Measurements from ENCODE around the gene HHAT. TPM values are rescaled to one million over a fixed set of nuclear protein-coding genes. Genes with fewer than 3 reads are reported as not detected.

HHAT gene
- polyA plus RNA-seq, 1 donor = 15.2 TPM

DNA sequence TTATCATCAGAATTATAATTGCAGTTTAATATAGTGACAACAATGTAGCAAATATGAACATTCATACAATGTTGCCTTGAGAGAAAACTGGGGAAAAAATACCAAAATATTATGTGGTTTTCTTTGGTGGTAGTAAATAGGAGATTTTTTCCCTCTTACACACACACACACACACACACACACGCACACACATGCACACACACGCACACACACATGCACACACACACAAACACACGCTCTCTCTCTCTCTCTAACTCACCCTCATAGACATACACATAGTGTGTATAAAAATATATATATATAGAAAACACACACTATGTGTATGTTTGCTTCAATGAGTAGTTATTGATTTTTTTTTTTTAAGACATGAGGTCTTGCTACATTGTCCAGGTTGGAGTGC is 211.6 kb downstream of the HHAT start:
- no peak for DNase-seq

- no peak for DNase-seq
These were observed 213.1 kb downstream of the HHAT start for GRCh38 chr1:210541680-210542358.

GRCh38 chr1:210551899-210552298 is 223.2 kb downstream of the HHAT start:
- no peak for DNase-seq

DNA sequence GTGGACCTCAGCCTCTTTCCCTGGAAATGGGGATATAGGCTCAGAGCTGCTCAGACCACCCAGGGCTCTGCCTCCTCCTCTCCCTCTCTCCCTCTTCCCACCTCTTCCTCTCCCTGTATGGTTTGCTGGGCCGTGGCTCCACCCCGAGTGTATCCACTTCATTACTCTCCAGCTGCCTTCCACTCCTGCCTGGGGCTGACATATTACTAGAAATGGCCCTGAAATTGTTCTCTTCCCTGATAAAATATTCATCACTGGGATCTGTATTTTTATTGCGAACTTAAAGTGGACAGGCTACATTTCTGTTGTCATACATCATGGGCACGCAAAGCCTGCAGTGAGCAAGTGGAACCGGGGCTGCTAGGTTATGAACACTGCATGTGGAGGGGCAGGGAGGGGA is 225.0 kb downstream of the HHAT start:
- no peak for DNase-seq

- DNase-seq = no peak
These were observed 225.7 kb downstream of the HHAT start for GRCh38 chr1:210554382-210554781.

DNA sequence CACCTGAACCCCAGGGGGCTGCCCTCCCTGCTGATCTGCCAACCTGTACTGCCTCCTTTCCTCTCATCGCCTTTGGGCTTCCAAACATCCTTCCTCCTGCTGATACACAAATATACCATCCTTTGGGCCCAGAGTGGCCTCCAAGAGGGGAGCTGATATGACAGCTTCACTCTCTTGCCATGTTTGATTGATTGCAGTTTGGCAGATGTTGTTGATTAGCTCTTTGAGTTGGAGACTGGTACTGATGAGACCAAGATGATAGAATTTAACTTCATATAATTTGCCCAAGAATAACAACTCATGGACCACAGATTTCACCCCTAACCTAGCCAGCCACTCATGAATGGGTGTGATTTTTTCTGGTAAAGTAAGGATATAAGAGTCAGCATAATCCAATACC is 227.8 kb downstream of the HHAT start:
- DNase-seq = no peak

GRCh38 chr1:210557426-210558077 is 228.8 kb downstream of the HHAT start:
- DNase-seq = no peak

- DNase-seq = no peak
These were observed 229.6 kb downstream of the HHAT start for GRCh38 chr1:210558302-210558701.

GRCh38 chr1:210565306-210565705 is 236.6 kb downstream of the HHAT start:
- no peak for DNase-seq

DNA sequence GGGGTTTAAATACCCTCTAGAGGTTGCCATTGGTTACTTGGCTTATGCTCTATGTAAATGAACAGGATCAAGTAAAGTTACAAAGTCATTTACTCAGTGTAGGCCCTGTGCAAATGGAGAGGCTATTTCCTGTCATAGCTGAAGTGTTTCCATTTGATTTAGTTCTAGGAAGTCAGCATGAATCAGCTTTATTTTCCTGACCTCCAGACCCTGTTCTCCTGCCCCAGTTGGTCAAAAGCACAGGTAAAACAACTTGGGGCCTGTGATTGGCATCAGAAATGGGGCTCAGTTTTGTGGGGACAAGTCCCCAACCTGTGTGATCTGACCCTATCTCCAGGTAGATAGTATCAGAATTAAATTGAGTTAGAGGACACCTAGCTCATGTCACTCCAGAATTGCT is 239.9 kb downstream of the HHAT start:
- no peak for DNase-seq

DNA sequence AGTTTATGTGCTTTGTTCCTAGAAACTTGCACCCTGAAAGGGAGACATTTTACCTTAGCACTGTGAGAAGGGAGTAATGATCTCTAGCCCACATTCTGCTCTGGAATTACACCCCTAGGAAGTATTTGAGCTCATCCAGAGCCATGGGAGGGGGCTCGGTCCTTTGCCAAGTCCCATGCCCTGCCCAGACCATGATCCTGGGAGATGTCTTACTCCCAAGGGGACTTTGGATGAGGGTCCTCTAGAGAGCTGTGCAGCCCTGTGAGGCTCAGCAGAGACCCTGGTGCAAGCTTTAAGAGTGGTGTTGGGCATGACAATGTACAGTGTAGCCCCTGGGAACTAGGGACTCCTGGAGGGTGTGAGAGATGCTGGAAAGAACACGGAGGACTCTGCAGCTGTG is 241.4 kb downstream of the HHAT start:
- DNase-seq = no peak

DNA sequence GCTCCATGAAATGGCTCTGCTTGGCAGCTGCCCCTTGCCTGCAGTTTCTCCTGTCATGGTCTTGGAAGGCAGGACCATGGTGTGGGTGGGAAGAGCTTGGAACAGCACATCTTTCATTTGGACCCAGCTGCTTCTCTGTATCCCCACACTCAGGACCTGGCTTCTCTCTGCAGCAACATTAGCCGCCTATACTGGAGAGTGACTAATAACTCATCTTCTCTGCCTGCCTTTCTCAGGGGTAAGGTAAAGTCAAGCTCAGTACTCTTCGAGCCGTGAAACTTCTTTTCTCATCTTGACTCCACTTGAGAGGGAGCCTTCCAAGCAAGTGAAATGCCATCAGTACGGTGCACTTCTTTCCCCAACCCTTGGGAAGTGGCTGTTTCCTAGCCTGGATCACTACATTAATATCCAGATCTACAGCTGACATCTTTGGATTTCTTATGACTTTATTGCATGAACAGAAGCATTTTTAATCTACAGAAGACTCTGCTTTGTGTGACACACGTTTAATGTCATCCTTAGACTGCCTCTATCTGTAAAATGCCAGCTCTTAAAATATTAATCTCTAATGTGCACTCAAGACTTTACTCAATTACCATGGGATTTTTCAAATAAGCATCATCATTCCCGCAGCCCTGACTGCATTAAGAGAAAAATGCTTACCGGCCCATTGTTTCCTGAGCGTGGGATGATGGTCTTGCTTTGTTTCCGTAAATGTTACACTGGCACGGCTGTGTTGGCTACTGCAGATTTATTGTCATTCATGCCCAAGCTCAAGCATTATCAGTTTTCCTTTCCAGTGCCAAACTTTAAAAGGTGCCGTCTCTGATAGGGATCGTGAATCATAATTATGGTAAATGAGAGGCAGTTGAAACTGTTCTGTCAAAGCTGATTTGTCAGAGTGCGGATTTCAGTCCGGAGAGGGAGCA is 242.9 kb downstream of the HHAT start:
- DNase-seq = no peak

DNA sequence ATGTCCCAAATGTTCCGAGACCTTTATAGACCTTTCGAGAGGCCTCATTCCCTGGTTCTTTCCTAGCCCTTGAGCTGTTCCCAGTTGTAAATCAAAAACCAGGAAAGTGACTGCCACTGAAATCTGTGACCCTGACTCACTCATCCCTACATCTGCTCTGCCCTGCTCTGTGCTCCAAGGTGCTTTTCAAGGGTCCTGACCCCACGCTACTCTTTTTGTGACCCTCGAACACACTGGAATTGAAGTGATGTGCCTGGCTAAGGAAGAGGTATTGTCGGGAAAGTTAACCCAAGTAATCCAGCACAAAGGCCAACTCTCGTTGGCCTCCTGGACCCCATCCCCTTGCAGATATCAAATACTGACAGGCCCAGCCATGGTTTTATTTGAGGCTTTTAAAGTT is 244.4 kb downstream of the HHAT start:
- DNase-seq = no peak

GRCh38 chr1:210582205-210582970 is 253.7 kb downstream of the HHAT start:
- no peak for DNase-seq

- DNase-seq = peak; percentile 81
These were observed 255.9 kb downstream of the HHAT start for GRCh38 chr1:210584439-210585113.

- no peak for DNase-seq
These were observed 258.1 kb downstream of the HHAT start for GRCh38 chr1:210586771-210587170.

DNA sequence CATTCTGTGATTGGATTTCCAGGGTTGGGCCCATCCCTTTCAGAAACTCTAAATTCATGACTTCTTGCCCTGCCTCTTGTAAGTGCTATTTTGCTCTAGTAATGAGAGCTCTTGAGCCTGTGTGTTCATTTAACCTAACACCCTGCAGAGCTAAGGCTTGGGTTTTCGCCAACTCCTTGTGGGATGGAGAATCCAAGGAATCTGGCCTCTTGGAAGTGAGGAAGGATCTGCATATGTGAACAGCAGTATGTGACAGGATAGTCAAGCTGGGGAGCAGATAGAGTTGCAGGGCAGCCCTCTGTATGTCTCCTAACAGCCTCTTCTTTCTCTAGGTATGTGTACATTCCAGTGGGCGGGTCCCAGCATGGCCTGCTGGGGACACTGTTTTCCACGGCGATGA is 258.9 kb downstream of the HHAT start:
- no peak for DNase-seq

DNA sequence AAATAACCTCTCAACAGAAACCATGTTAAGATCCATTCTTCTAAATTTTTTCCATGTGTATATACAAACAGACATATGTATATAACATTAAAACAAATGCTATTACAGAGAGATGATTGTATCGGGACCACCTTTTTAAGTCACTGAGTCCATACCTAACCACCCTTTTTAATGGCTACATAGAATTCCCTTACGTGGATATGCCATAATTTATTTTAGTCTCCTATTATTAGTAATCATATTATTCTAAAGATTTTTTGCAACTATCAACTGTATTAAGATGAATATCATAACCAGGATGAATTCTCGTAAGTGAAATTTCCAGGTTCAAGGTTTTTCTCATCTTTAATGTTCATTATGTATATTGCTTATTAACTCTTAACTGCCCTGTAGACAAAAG is 259.7 kb downstream of the HHAT start:
- no peak for DNase-seq

GRCh38 chr1:210588946-210589345 is 260.2 kb downstream of the HHAT start:
- DNase-seq = no peak

GRCh38 chr1:210591214-210591613 is 262.5 kb downstream of the HHAT start:
- DNase-seq = no peak

GRCh38 chr1:210594605-210595004 is 265.9 kb downstream of the HHAT start:
- no peak for DNase-seq

GRCh38 chr1:210596641-210597040 is 267.9 kb downstream of the HHAT start:
- no peak for DNase-seq
